Tibial artery (tissue), 4 donors: Measurements from ENCODE around the gene AMZ1.

Experiments used
- DNase-seq, 2 donors: peaks; one replicate each; pipeline ENCODE4 v3.0.0-alpha.2; 2019
- H3K27ac ChIP-seq, 2 donors: fragments of 200-600 bp; sonication (generic) in 1 of 2; 1 replicate in 1 of 2; 2 replicates in 1 of 2; pipeline ENCODE4 v1.5.1; 2018 to 2019; ENCODE audit warnings: mild to moderate bottlenecking in 1 of 2
- H3K27me3 ChIP-seq, 2 donors: fragments of 200-600 bp; sonication (generic) in 1 of 2; one replicate each; pipeline versions ENCODE4 v1.5.1 to v1.6.0; 2016 to 2019
- H3K36me3 ChIP-seq, 3 donors: fragments of 200-600 bp; sonication (generic) in 2 of 3; one replicate each; pipeline ENCODE4 v1.5.1; 2016 to 2019; ENCODE audit warnings: mild to moderate bottlenecking in 2 of 3
- H3K4me1 ChIP-seq, 4 donors: fragments of 200-600 bp; sonication (generic) in 2 of 4; 1 replicate in 3 of 4; 2 replicates in 1 of 4; pipeline ENCODE4 v1.5.1; 2016 to 2019
- H3K4me3 ChIP-seq, 2 donors: fragments of 200-600 bp; sonication (generic) in 1 of 2; 1 replicate in 1 of 2; 2 replicates in 1 of 2; pipeline ENCODE4 v1.5.1; 2018 to 2019; ENCODE audit warnings: mild to moderate bottlenecking in 2 of 2
- H3K9me3 ChIP-seq, 3 donors: fragments of 200-600 bp; sonication (generic) in 1 of 3; one replicate each; pipeline ENCODE4 v1.5.1; 2016 to 2019
- intact Hi-C: fragments of 100-400 bp; cut with DNase I; formaldehyde crosslinking; loops from one replicate; pipeline ENCODE4 v1.15.0; 2023; ENCODE audit warnings: low total_unique reads
- TF ChIP-seq, protein P1 (sequence below), 2 experiments: fragments of 200-600 bp in 1 of 2; fragments of 450-650 bp in 1 of 2; IDR thresholded peaks; one replicate each; pipeline ENCODE4 v1.5.1; 2017 to 2019; ENCODE audit warnings: antibody characterized with exemption in 2 of 2, mild to moderate bottlenecking in 1 of 2, moderate library complexity in 1 of 2

AMZ1 gene

DNA sequence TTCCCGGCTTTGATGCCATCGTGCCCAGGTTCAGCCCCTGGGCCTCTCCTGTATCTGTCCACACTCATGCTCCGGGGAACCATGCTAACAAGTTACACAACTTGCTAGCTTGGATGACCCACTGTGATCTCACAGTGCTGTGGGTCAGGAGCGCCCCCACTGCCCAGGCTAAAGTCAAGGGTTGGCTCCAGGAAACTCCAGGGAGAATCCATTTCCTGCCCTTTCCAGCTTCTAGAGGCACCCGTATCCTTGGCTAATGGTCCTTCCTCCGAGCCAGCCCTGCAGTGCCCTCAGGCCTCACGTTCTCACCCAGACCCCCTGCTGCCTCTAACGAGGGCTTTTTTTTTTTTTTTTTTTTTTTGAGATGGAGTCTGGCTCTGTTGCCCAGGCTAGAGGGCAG lies 19.5 kb downstream of the AMZ1 start:
- H3K9me3 ChIP-seq = no peaks in the 10 kb centered on the region
- DNase-seq = no peak
- no peaks in the 10 kb centered on the region for H3K27me3 ChIP-seq
- intact Hi-C loops = no loop called here
- peaks cover 0 to 9% (median 2%) of the 10 kb centered on the region in 4 donors for H3K4me1 ChIP-seq
- H3K27ac ChIP-seq = no peak overlapping the region
- H3K4me3 ChIP-seq = no peak overlapping the region
- H3K36me3 ChIP-seq = peaks cover 0 to 7% (median 3%) of the 10 kb centered on the region in 3 donors
- TF ChIP-seq, protein P1, sequence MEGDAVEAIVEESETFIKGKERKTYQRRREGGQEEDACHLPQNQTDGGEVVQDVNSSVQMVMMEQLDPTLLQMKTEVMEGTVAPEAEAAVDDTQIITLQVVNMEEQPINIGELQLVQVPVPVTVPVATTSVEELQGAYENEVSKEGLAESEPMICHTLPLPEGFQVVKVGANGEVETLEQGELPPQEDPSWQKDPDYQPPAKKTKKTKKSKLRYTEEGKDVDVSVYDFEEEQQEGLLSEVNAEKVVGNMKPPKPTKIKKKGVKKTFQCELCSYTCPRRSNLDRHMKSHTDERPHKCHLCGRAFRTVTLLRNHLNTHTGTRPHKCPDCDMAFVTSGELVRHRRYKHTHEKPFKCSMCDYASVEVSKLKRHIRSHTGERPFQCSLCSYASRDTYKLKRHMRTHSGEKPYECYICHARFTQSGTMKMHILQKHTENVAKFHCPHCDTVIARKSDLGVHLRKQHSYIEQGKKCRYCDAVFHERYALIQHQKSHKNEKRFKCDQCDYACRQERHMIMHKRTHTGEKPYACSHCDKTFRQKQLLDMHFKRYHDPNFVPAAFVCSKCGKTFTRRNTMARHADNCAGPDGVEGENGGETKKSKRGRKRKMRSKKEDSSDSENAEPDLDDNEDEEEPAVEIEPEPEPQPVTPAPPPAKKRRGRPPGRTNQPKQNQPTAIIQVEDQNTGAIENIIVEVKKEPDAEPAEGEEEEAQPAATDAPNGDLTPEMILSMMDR (IDR thresholded peaks at IDR 0.05) = no peak

DNA sequence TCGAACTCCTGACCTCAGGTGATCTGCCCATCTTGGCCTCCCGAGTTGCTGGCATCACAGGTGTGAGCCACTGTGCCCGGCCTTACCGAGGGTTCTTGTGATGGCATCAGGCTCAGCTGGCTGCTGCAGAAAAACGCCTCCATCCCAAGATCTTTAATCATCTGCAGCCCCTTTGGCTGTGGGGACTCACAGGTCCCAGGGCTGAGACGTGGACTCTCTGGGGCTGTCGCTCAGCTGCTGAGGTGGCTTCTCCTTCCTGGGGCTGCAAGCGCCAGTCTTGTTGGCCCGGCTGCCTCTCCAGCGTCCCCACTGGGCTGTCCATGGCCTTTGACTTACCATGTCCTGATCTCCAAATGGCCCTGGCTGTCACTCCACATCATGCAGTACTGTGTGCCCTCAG lies 20.0 kb downstream of the AMZ1 start:
- H3K36me3 ChIP-seq = peaks cover 0 to 11% (median 3%) of the 10 kb centered on the region in 3 donors
- intact Hi-C loops = no loop called here
- DNase-seq = no peak
- no peaks in the 10 kb centered on the region for H3K27me3 ChIP-seq
- no peak overlapping the region for H3K27ac ChIP-seq
- H3K9me3 ChIP-seq = no peaks in the 10 kb centered on the region
- H3K4me1 ChIP-seq = peaks cover 0 to 7% (median 0%) of the 10 kb centered on the region in 4 donors
- H3K4me3 ChIP-seq = no peak overlapping the region
- TF ChIP-seq, protein P1 (IDR thresholded peaks at IDR 0.05) = no peak

- DNase-seq = no peak
- intact Hi-C loops = no loop called here
- Histone ChIP-seq H3K27ac (no peak overlapping the region), H3K27me3 (no peaks in the 10 kb centered on the region), H3K4me3 (no peak overlapping the region), H3K9me3 (no peaks in the 10 kb centered on the region), H3K36me3 (peaks cover 0 to 11% (median 3%) of the 10 kb centered on the region in 3 donors), H3K4me1 (peaks cover 0 to 7% (median 0%) of the 10 kb centered on the region in 4 donors)
- TF ChIP-seq, protein P1 (IDR thresholded peaks at IDR 0.05) = no peak
These were observed 20.7 kb downstream of the AMZ1 start for GRCh38 chr7:2708547-2709310.

- Histone ChIP-seq H3K27me3 (no peaks in the 10 kb centered on the region), H3K9me3 (no peaks in the 10 kb centered on the region), H3K27ac (no peak overlapping the region), H3K36me3 (peaks cover 0 to 11% (median 3%) of the 10 kb centered on the region in 3 donors), H3K4me1 (peaks cover 0 to 7% (median 0%) of the 10 kb centered on the region in 4 donors), H3K4me3 (no peak overlapping the region)
- peak in 1 of 2 donors; percentile 43 for DNase-seq
- intact Hi-C loops = loop anchor here (5.0 kb wide), 1 partner anchor 37 kb away; no protein-coding TSS in a partner anchor
- TF ChIP-seq, protein P1 (IDR thresholded peaks at IDR 0.05) = peak; percentile 54 to 74
These were observed 21.7 kb downstream of the AMZ1 start for GRCh38 chr7:2709553-2710285.

GRCh38 chr7:2710286-2710655 lies 22.3 kb downstream of the AMZ1 start:
- Histone ChIP-seq H3K36me3 (peaks cover 0 to 11% (median 3%) of the 10 kb centered on the region in 3 donors), H3K4me3 (no peak overlapping the region), H3K9me3 (no peaks in the 10 kb centered on the region), H3K27ac (no peak overlapping the region), H3K27me3 (no peaks in the 10 kb centered on the region), H3K4me1 (peaks cover 0 to 7% (median 0%) of the 10 kb centered on the region in 4 donors)
- intact Hi-C loops = loop anchor here (5.0 kb wide), 1 partner anchor 38 kb away; no protein-coding TSS in a partner anchor
- no peak for DNase-seq
- TF ChIP-seq, protein P1 (IDR thresholded peaks at IDR 0.05) = no peak
